H1 (cell line): ENCODE results near the gene SLC9A4. TPM values are rescaled to one million over a fixed set of nuclear protein-coding genes. Genes with fewer than 3 reads are reported as not detected.

Experiments
- CTCF ChIA-PET: fragments of 300-600 bp; sonication (Branson Sonifier 250); formaldehyde crosslinking; loops from one replicate; lab custom pipeline; 2021; ENCODE audit not compliant: partially characterized antibody; lab: Charles Lee
- POLR2A ChIA-PET: fragments of 300-600 bp; sonication (Branson Sonifier 250); formaldehyde crosslinking; loops from one replicate; lab custom pipeline; 2021; ENCODE audit warnings: inconsistent platforms; ENCODE audit not compliant: partially characterized antibody; lab: Charles Lee
- DNase-seq, 2 experiments: peaks; one replicate each; pipeline versions ENCODE4 v3.0.0 to v3.0.0-alpha.2; 2010 to 2022; ENCODE audit warnings: low spot score in 2 of 2, low read depth in 1 of 2, mixed read lengths in 1 of 2
- FAIRE-seq: peaks from 2 replicates; lab custom pipeline; 2011; peaks lifted over from hg19 to GRCh38; lab: Jason Lieb, UNC
- H2AFZ ChIP-seq: 2 replicates; pipeline ENCODE4 v1.8.1; 2012; ENCODE audit warnings: low read length, inconsistent platforms
- H2AK5ac ChIP-seq: 2 replicates; pipeline ENCODE4 v1.6.1; 2013; ENCODE audit warnings: low read depth, low read length
- H2BK120ac ChIP-seq: replicated peaks from 2 replicates; pipeline ENCODE3; 2013; ENCODE audit warnings: low read depth, low read length, inconsistent platforms
- H2BK12ac ChIP-seq: 2 replicates; pipeline ENCODE4 v1.6.1; 2013; ENCODE audit warnings: low read depth, low read length
- H2BK15ac ChIP-seq: 2 replicates; pipeline ENCODE4 v1.6.1; 2013; ENCODE audit warnings: low read length
- H2BK20ac ChIP-seq: 2 replicates; pipeline ENCODE4 v1.6.1; 2013; ENCODE audit warnings: low read length
- H2BK5ac ChIP-seq: 2 replicates; pipeline ENCODE4 v1.6.1; 2013; ENCODE audit warnings: low read depth, low read length
- H3K14ac ChIP-seq: 2 replicates; pipeline ENCODE4 v1.6.1; 2013; ENCODE audit warnings: inconsistent platforms; ENCODE audit not compliant: insufficient read length
- H3K18ac ChIP-seq: 2 replicates; pipeline ENCODE4 v1.6.1; 2013; ENCODE audit warnings: low read length; ENCODE audit errors: extremely low read depth
- H3K23ac ChIP-seq: 2 replicates; pipeline ENCODE4 v1.6.1; 2013; ENCODE audit warnings: inconsistent platforms; ENCODE audit not compliant: insufficient read length
- H3K23me2 ChIP-seq: 2 replicates; pipeline ENCODE4 v1.6.1; 2013; ENCODE audit warnings: low read depth, low read length
- H3K27ac ChIP-seq: 2 replicates; pipeline ENCODE4 v1.6.1; 2011; ENCODE audit warnings: low read depth, low read length, inconsistent platforms
- H3K27me3 ChIP-seq, 4 experiments: replicated peaks in 1 of 4; 1 replicate in 1 of 4; 2 replicates in 3 of 4; pipeline versions ENCODE4 v1.6.1 to v1.8.1; 2011 to 2013; ENCODE audit warnings: low read length in 3 of 4, mild to moderate bottlenecking in 3 of 4, inconsistent platforms in 2 of 4, mixed read lengths in 2 of 4, moderate library complexity in 1 of 4; ENCODE audit not compliant: control insufficient read depth in 3 of 4, insufficient read depth in 3 of 4; ENCODE audit errors: extremely low read depth in 1 of 4
- H3K36me3 ChIP-seq, 4 experiments: 2 replicates each; pipeline versions ENCODE4 v1.6.1 to v1.8.1; 2011 to 2013; ENCODE audit warnings: mild to moderate bottlenecking in 4 of 4, low read length in 3 of 4, moderate library complexity in 2 of 4, control low read depth in 1 of 4, inconsistent platforms in 1 of 4; ENCODE audit not compliant: insufficient read depth in 4 of 4, control insufficient read depth in 2 of 4
- H3K4ac ChIP-seq: replicated peaks from 2 replicates; pipeline ENCODE3; 2013; ENCODE audit warnings: low read length, low read depth, mixed read lengths, inconsistent platforms; ENCODE audit not compliant: insufficient read length
- H3K4me1 ChIP-seq, 4 experiments: replicated peaks in 1 of 4; 1 replicate in 1 of 4; 2 replicates in 3 of 4; pipeline versions ENCODE4 v1.6.1 to v1.8.1; 2011 to 2013; ENCODE audit warnings: low read length in 3 of 4, inconsistent platforms in 2 of 4, mixed read lengths in 1 of 4; ENCODE audit not compliant: insufficient read depth in 4 of 4, control insufficient read depth in 3 of 4
- H3K4me2 ChIP-seq, 2 experiments: 2 replicates each; pipeline versions ENCODE4 v1.6.1 to v1.8.1; 2011 to 2013; ENCODE audit warnings: low read depth in 2 of 2, low read length in 2 of 2, control low read depth in 1 of 2, inconsistent platforms in 1 of 2, mild to moderate bottlenecking in 1 of 2; ENCODE audit not compliant: insufficient read depth in 1 of 2
- H3K4me3 ChIP-seq, 4 experiments: fragments of 200-600, 300-600 bp in 1 of 4; sonication (generic), shearing (Covaris generic), sonication (Bioruptor Twin) in 1 of 4; 2 replicates each; pipeline versions ENCODE4 v1.5.1 to v1.8.1; 2011 to 2016; ENCODE audit warnings: low read length in 4 of 4, low read depth in 3 of 4, control low read depth in 2 of 4, inconsistent platforms in 2 of 4, mild to moderate bottlenecking in 2 of 4, mixed read lengths in 1 of 4, moderate library complexity in 1 of 4; ENCODE audit not compliant: insufficient read depth in 2 of 4; ENCODE audit errors: extremely low read depth in 1 of 4
- H3K56ac ChIP-seq: replicated peaks from 2 replicates; pipeline ENCODE3; 2013; ENCODE audit warnings: low read depth, mild to moderate bottlenecking, mixed read lengths, low read length, inconsistent platforms; ENCODE audit not compliant: insufficient read length
- H3K79me1 ChIP-seq: 2 replicates; pipeline ENCODE4 v1.6.1; 2013; ENCODE audit warnings: low read depth, low read length, control low read depth
- H3K79me2 ChIP-seq, 2 experiments: 2 replicates each; pipeline versions ENCODE4 v1.6.1 to v1.8.1; 2012 to 2013; ENCODE audit warnings: low read length in 2 of 2, mild to moderate bottlenecking in 2 of 2, inconsistent platforms in 1 of 2; ENCODE audit not compliant: insufficient read depth in 2 of 2, control insufficient read depth in 1 of 2
- H3K9ac ChIP-seq, 4 experiments: replicated peaks in 1 of 4; 1 replicate in 1 of 4; 2 replicates in 3 of 4; pipeline versions ENCODE4 v1.6.1 to v1.8.1; 2011 to 2013; ENCODE audit warnings: low read depth in 3 of 4, low read length in 3 of 4, control low read depth in 2 of 4, mild to moderate bottlenecking in 2 of 4, moderate library complexity in 2 of 4, inconsistent platforms in 1 of 4; ENCODE audit errors: extremely low read depth in 1 of 4
- H3K9me3 ChIP-seq, 2 experiments: 2 replicates each; pipeline versions ENCODE4 v1.6.1 to v1.8.1; 2012 to 2013; ENCODE audit warnings: mild to moderate bottlenecking in 2 of 2, moderate library complexity in 2 of 2, control low read depth in 1 of 2, inconsistent platforms in 1 of 2, low read depth in 1 of 2, low read length in 1 of 2, mixed read lengths in 1 of 2; ENCODE audit not compliant: insufficient read depth in 2 of 2
- H4K20me1 ChIP-seq, 2 experiments: replicated peaks in 1 of 2; 2 replicates each; pipeline versions ENCODE3 to v1.8.1; 2011 to 2013; ENCODE audit warnings: inconsistent platforms in 2 of 2, low read length in 2 of 2, mild to moderate bottlenecking in 1 of 2; ENCODE audit not compliant: insufficient read depth in 2 of 2, control insufficient read depth in 1 of 2
- H4K5ac ChIP-seq: 2 replicates; pipeline ENCODE4 v1.6.1; 2013; ENCODE audit warnings: low read length, low read depth, mixed read lengths, inconsistent platforms; ENCODE audit not compliant: insufficient read length
- H4K8ac ChIP-seq: 2 replicates; pipeline ENCODE4 v1.8.0; 2013; ENCODE audit warnings: mild to moderate bottlenecking, moderate library complexity, low read length, inconsistent platforms; ENCODE audit not compliant: insufficient read depth; ENCODE audit errors: extremely low read depth
- H4K91ac ChIP-seq: replicated peaks from 2 replicates; pipeline ENCODE3; 2013; ENCODE audit warnings: low read length, mixed read lengths, inconsistent platforms; ENCODE audit not compliant: insufficient read length
- BCL11A ChIP-seq, 2 experiments: IDR thresholded peaks; one replicate each; pipeline ENCODE4 v1.6.1; 2011; ENCODE audit warnings: low read depth in 2 of 2, low read length in 2 of 2, mild to moderate bottlenecking in 2 of 2
- CBX5 ChIP-seq: fragments of 300-800, 300-1000 bp; sonication (generic); IDR thresholded peaks from 2 replicates; pipeline ENCODE4 v1.7.1; 2016; ENCODE audit warnings: antibody characterized with exemption, low read length, low read depth
- CREB1 ChIP-seq: IDR thresholded peaks from 2 replicates; pipeline ENCODE4 v1.6.1; 2012; ENCODE audit warnings: inconsistent platforms
- JUN ChIP-seq: IDR thresholded peaks from 2 replicates; pipeline ENCODE4 v1.6.1; 2011; ENCODE audit warnings: low read depth, mild to moderate bottlenecking, improper control_type of control experiment, low read length
- JUND ChIP-seq: IDR thresholded peaks from 2 replicates; pipeline ENCODE4 v1.6.1; 2011; ENCODE audit warnings: mild to moderate bottlenecking, improper control_type of control experiment, low read length
- POLR2A ChIP-seq, 2 experiments: IDR thresholded peaks; 1 replicate in 1 of 2; 2 replicates in 1 of 2; pipeline ENCODE4 v1.6.1; 2011; ENCODE audit warnings: low read depth in 2 of 2, low read length in 2 of 2, mild to moderate bottlenecking in 2 of 2; ENCODE audit errors: control extremely low read depth in 1 of 2
- POU5F1 ChIP-seq: IDR thresholded peaks from 2 replicates; pipeline ENCODE4 v1.6.1; 2011; ENCODE audit warnings: low read depth, mild to moderate bottlenecking, low read length, moderate library complexity
- SP4 ChIP-seq: IDR thresholded peaks from 2 replicates; pipeline ENCODE4 v1.6.1; 2012; ENCODE audit warnings: low read length, inconsistent platforms
- SRF ChIP-seq: IDR thresholded peaks from 2 replicates; pipeline ENCODE4 v1.6.1; 2011; ENCODE audit warnings: mild to moderate bottlenecking, low read depth, low read length, moderate library complexity
- TAF1 ChIP-seq: IDR thresholded peaks from 2 replicates; pipeline ENCODE4 v1.6.1; 2011; ENCODE audit warnings: mild to moderate bottlenecking, low read depth, low read length
- TCF12 ChIP-seq: IDR thresholded peaks from 2 replicates; pipeline ENCODE4 v1.6.1; 2011; ENCODE audit warnings: low read depth, mild to moderate bottlenecking, low read length
- WGBS, 2 experiments: shearing (Covaris generic) in 1 of 2; methylation state at CpG; one replicate each; pipeline versions ENCODE4 v1.1.6 to v1.1.7; 2013 to 2015; ENCODE audit warnings: low lambda C conversion rate in 2 of 2, mixed read lengths in 2 of 2, inconsistent platforms in 1 of 2, low coverage in 1 of 2, missing lambda C conversion rate in 1 of 2; ENCODE audit not compliant: insufficient replicate concordance in 2 of 2, insufficient coverage in 1 of 2, insufficient read length in 1 of 2; ENCODE audit errors: extremely low coverage in 1 of 2, missing lambda C conversion rate in 1 of 2; 5-methylcytosine and 5-hydroxymethylcytosine counted together
- polyA plus RNA-seq, 7 experiments: library from polyadenylated mRNA; depleted of rRNA in 3 of 7; stranded (reverse) in 5 of 7; unstranded in 2 of 7; fragments of >200 nt in 5 of 7; fragments of 200-250 nt in 2 of 7; gene quantifications; 1 replicate in 5 of 7; 2 replicates in 1 of 7; 4 replicates in 1 of 7; pipeline versions ENCODE4 v1.2.1 to v1.2.3, GENCODE V29; 2011 to 2013; ENCODE audit warnings: missing spikeins in 2 of 7, mixed read lengths in 2 of 7
- total RNA-seq: library from RNA; stranded (reverse); fragmentation: NEBNext Ultra II Directional; extraction: Animal tissue kit (Norgen Biotek cat#: 25700); gene quantifications from 2 replicates; pipeline ENCODE4 v1.2.1, GENCODE V29; 2021
- TF ChIP-seq, protein P1 (sequence below): IDR thresholded peaks from 2 replicates; pipeline ENCODE4 v1.6.1; 2011; ENCODE audit warnings: low read depth, mild to moderate bottlenecking, low read length; ENCODE audit not compliant: insufficient read depth

Gene SLC9A4
- total and polyA plus RNA-seq, 2 of the 8 experiments (the other 6 are each of a cell fraction or from before 2014, with no cell fraction given), result not detected

DNA sequence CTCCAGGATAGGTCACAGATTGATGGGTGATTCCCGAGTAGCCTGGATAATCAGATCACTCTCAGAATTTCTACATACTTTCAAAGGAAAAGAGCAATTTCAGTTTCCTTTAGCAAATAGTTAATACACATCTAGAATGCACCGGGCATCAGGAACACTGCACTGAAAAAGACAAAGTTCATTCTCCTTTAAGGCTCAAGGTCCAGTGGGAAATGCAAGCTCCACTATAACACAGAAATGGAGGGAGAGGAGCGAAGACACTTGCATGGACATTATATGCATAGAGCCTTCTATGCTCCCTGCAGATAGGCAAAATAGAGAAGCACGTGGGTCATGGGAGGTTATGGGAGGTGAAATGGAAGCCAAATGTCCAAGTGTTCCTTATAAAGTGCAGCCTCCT lies 49.1 kb downstream of the SLC9A4 start:
- POLR2A ChIA-PET, result no interaction called here
- Histone ChIP-seq H3K27me3 (no peaks in the 10 kb centered on the region), H3K56ac (no peak overlapping the region), H2AK5ac (no peak overlapping the region), H2BK20ac (no peak overlapping the region), H3K4me1 (no peaks in the 10 kb centered on the region), H2AFZ (no peak overlapping the region), H3K23me2 (no peaks in the 10 kb centered on the region; the same call in 1 of the 2 replicates), H3K27ac (no peak overlapping the region), H3K4me3 (no peak overlapping the region), H3K79me2 (no peaks in the 10 kb centered on the region), H2BK15ac (no peak overlapping the region), H3K9ac (no peak overlapping the region), H3K14ac (no peak overlapping the region), H2BK5ac (no peak overlapping the region), H3K4me2 (no peak overlapping the region), H3K79me1 (no peaks in the 10 kb centered on the region), H4K5ac (no peak overlapping the region), H4K91ac (no peak overlapping the region), H3K4ac (no peak overlapping the region), H3K23ac (no peak overlapping the region), H2BK120ac (no peak overlapping the region), H2BK12ac (no peak overlapping the region), H3K9me3 (no peaks in the 10 kb centered on the region), H3K36me3 (no peaks in the 10 kb centered on the region), H3K18ac (no peak overlapping the region), H4K20me1 (no peaks in the 10 kb centered on the region), H4K8ac (no peak overlapping the region)
- no peak for DNase-seq
- no peak for FAIRE-seq
- CTCF ChIA-PET, result interaction anchor here (0.5 to 3.1 kb wide), 6 partner anchors 23 to 1017 kb away, joined by 3 to 14 read pairs (median 6); partner anchors contain the start of gene SLC9A4
- TF ChIP-seq POU5F1, result no peak
- no peak for TF ChIP-seq POLR2A (IDR thresholded peaks at IDR 0.05; ENCODE audit: control extremely low read depth in 1 of 2, low read depth in 2 of 2, low read length in 2 of 2)
- TF ChIP-seq, protein P1, sequence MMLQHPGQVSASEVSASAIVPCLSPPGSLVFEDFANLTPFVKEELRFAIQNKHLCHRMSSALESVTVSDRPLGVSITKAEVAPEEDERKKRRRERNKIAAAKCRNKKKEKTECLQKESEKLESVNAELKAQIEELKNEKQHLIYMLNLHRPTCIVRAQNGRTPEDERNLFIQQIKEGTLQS, result no peak
- no peak for TF ChIP-seq JUN
- no peak for TF ChIP-seq TAF1
- no peak for TF ChIP-seq CREB1
- no peak for TF ChIP-seq TCF12
- no peak for TF ChIP-seq BCL11A (IDR thresholded peaks at IDR 0.05; ENCODE audit: low read depth in 2 of 2, low read length in 2 of 2)
- TF ChIP-seq CBX5, result no peak
- no peak for TF ChIP-seq SRF
- TF ChIP-seq SP4, result no peak
- no peak for TF ChIP-seq JUND
- 92% methylated on average over 4 of the region's 4 CpGs; no CpG with 5 or more reads in 1 of the 2 experiments for WGBS, 2 experiments
